Mesenchymal stem cell (in vitro differentiated cells and primary cell): Measurements from ENCODE around the gene DENND4B.

Experiments
- DNase-seq: peaks from one replicate; pipeline ENCODE4 v3.0.0-alpha.2; 2013
- H2AFZ ChIP-seq: one replicate; pipeline ENCODE4 v1.6.1; 2013; ENCODE audit warnings: low read depth, mild to moderate bottlenecking, control low read depth, inconsistent platforms, low read length, moderate library complexity
- H2AK5ac ChIP-seq: 2 replicates; pipeline ENCODE4 v1.6.1; 2013; ENCODE audit warnings: low read length, moderate library complexity, mild to moderate bottlenecking, inconsistent platforms; ENCODE audit not compliant: severe bottlenecking
- H2BK120ac ChIP-seq: one replicate; pipeline ENCODE4 v1.6.1; 2013; ENCODE audit warnings: low read depth, mild to moderate bottlenecking, inconsistent platforms, low read length, moderate library complexity
- H2BK12ac ChIP-seq, 2 experiments: one replicate each; pipeline ENCODE4 v1.6.1; 2013; ENCODE audit warnings: inconsistent platforms in 2 of 2, low read length in 2 of 2, mild to moderate bottlenecking in 2 of 2, moderate library complexity in 2 of 2, control low read depth in 1 of 2
- H2BK15ac ChIP-seq: one replicate; pipeline ENCODE4 v1.6.1; 2013; ENCODE audit warnings: mild to moderate bottlenecking, low read depth, inconsistent platforms; ENCODE audit not compliant: poor library complexity, severe bottlenecking
- H2BK5ac ChIP-seq: 2 replicates; pipeline ENCODE4 v1.6.1; 2013; ENCODE audit warnings: low read depth, mild to moderate bottlenecking, low read length, control low read depth, inconsistent platforms; ENCODE audit not compliant: poor library complexity, severe bottlenecking
- H3K14ac ChIP-seq, 2 experiments: one replicate each; pipeline ENCODE4 v1.6.1; 2013; ENCODE audit warnings: inconsistent platforms in 2 of 2, low read length in 2 of 2, control low read depth in 1 of 2, mild to moderate bottlenecking in 1 of 2, moderate library complexity in 1 of 2
- H3K18ac ChIP-seq, 2 experiments: one replicate each; pipeline ENCODE4 v1.6.1; 2013; ENCODE audit warnings: inconsistent platforms in 2 of 2, low read length in 2 of 2, control low read depth in 1 of 2, low read depth in 1 of 2, mild to moderate bottlenecking in 1 of 2
- H3K23ac ChIP-seq, 2 experiments: one replicate each; pipeline ENCODE4 v1.6.1; 2013; ENCODE audit warnings: inconsistent platforms in 2 of 2, low read length in 2 of 2, mild to moderate bottlenecking in 2 of 2, moderate library complexity in 2 of 2, control low read depth in 1 of 2
- H3K27ac ChIP-seq: 2 replicates; pipeline ENCODE4 v1.5.1; 2013; ENCODE audit warnings: mild to moderate bottlenecking, moderate library complexity, low read length, control low read depth, inconsistent platforms; ENCODE audit not compliant: poor library complexity, severe bottlenecking
- H3K27me3 ChIP-seq, 2 experiments: 2 replicates each; pipeline versions ENCODE4 v1.6.1 to v1.7.0; 2013; ENCODE audit warnings: low read length in 2 of 2, mild to moderate bottlenecking in 2 of 2, moderate library complexity in 2 of 2, control low read depth in 1 of 2, inconsistent platforms in 1 of 2; ENCODE audit not compliant: control insufficient read depth in 1 of 2, insufficient read depth in 1 of 2
- H3K36me3 ChIP-seq, 2 experiments: 2 replicates each; pipeline versions ENCODE4 v1.6.1 to v1.7.0; 2013; ENCODE audit warnings: low read length in 2 of 2, control low read depth in 1 of 2, inconsistent platforms in 1 of 2, low read depth in 1 of 2, mild to moderate bottlenecking in 1 of 2; ENCODE audit not compliant: insufficient read depth in 2 of 2, control insufficient read depth in 1 of 2
- H3K4ac ChIP-seq, 2 experiments: one replicate each; pipeline ENCODE4 v1.6.1; 2013; ENCODE audit warnings: inconsistent platforms in 2 of 2, low read length in 2 of 2, mild to moderate bottlenecking in 2 of 2, moderate library complexity in 2 of 2, control low read depth in 1 of 2, low read depth in 1 of 2
- H3K4me1 ChIP-seq: 2 replicates; pipeline ENCODE4 v1.6.1; 2013; ENCODE audit warnings: low read depth, low read length, control low read depth; ENCODE audit not compliant: control insufficient read depth, insufficient read depth
- H3K4me2 ChIP-seq: 2 replicates; pipeline ENCODE4 v1.6.1; 2013; ENCODE audit warnings: low read length, mild to moderate bottlenecking, inconsistent platforms; ENCODE audit not compliant: poor library complexity, severe bottlenecking
- H3K4me3 ChIP-seq, 2 experiments: 2 replicates each; pipeline versions ENCODE4 v1.5.1 to v1.7.0; 2013; ENCODE audit warnings: low read length in 2 of 2, mild to moderate bottlenecking in 2 of 2, control low read depth in 1 of 2, low read depth in 1 of 2; ENCODE audit not compliant: insufficient read depth in 1 of 2
- H3K79me1 ChIP-seq: replicated peaks from 2 replicates; pipeline ENCODE4 v1.6.1; 2013; ENCODE audit warnings: mild to moderate bottlenecking, control low read depth, low read length, inconsistent platforms; ENCODE audit not compliant: poor library complexity, severe bottlenecking
- H3K9ac ChIP-seq: 2 replicates; pipeline ENCODE4 v1.7.0; 2013; ENCODE audit warnings: mild to moderate bottlenecking, low read length, moderate library complexity
- H3K9me3 ChIP-seq: 2 replicates; pipeline ENCODE4 v1.7.0; 2013; ENCODE audit warnings: mild to moderate bottlenecking, low read length; ENCODE audit not compliant: control insufficient read depth
- H4K8ac ChIP-seq: one replicate; pipeline ENCODE4 v1.6.1; 2013; ENCODE audit warnings: inconsistent platforms, mild to moderate bottlenecking, low read length, moderate library complexity
- H4K91ac ChIP-seq: one replicate; pipeline ENCODE4 v1.6.1; 2013; ENCODE audit warnings: mild to moderate bottlenecking, low read length, inconsistent platforms
- WGBS: methylation state at CpG from one replicate; pipeline ENCODE4 v1.1.7; 2013; ENCODE audit warnings: mixed read lengths; 5-methylcytosine and 5-hydroxymethylcytosine counted together

The DENND4B gene

DNA sequence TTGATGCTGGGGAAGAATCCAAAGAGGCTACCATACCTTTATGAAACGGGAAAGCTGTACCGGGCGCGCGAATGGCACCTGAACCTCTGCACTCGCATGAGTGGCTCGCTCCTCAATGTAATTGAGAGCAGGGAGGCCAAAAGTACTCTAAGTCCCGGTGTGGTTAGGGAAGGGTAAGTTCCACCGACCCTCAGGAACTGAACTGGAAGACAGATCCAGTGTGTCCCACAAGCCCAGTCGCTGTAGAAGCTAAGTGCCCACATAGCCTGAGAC, 24.8 kb downstream of the DENND4B start:
- Histone ChIP-seq H3K79me1 (no peaks in the 10 kb centered on the region), H2BK12ac (peak overlapping the region in 1 of 2 experiments; percentile 18), H3K9ac (peak overlapping the region; percentile 90), H3K36me3 (peaks cover 0 to 4% of the 10 kb centered on the region in 2 experiments), H2AFZ (no peak overlapping the region), H3K27ac (no peak overlapping the region), H3K4me3 (peak overlapping the region; percentile 95 to 97), H3K27me3 (no peaks in the 10 kb centered on the region), H3K14ac (peak overlapping the region in 1 of 2 experiments; percentile 68), H3K4ac (peak overlapping the region in 1 of 2 experiments; percentile 50), H2BK15ac (no peak overlapping the region), H3K4me1 (peaks cover 7% of the 10 kb centered on the region), H2BK5ac (no peak overlapping the region), H4K91ac (no peak overlapping the region), H3K18ac (peak overlapping the region in 1 of 2 experiments; percentile 89), H3K4me2 (peak overlapping the region; percentile 62), H2AK5ac (no peak overlapping the region), H2BK120ac (no peak overlapping the region), H3K9me3 (no peaks in the 10 kb centered on the region), H3K23ac (peak overlapping the region in 1 of 2 experiments; percentile 80), H4K8ac (no peak overlapping the region)
- DNase-seq = peak; percentile 37
- 3% methylated on average over 10 of the region's 10 CpGs for WGBS

DNA sequence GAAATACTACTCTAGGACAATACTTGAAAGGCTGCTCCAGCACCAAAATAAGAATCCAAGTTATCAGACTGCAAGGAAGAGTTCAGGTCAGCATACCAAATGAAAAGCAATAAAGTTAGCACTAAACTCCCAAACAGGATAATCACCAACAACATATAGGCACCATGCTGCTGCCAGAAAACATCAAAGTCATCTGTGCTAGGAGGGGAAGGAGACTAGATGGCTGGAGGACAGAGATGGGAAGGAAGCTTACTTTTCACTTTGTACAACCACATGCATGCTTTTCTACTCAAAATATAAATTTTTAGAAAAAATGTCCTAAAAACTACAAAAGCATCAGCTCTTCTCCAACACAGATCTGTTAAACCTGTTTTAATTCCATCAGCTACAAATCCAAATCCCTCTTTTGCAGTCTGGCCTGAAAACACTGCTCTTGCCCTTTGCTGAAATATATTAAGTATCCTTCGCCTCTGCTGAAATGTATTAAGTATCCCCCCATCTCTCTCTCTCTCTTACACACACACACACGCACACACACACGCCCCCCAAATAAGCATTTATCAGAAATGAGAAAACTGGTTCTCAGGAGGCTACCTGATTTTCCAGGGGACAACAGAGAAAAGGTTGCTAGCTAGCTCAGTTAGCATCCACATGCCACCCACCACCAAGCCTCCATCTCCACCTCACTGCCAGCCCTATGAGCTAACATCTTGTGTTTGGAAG, 25.3 kb downstream of the DENND4B start:
- 20% methylated on average over 3 of the region's 3 CpGs for whole genome bisulfite sequencing
- Histone ChIP-seq H2BK5ac (no peak overlapping the region), H2BK12ac (no peak overlapping the region), H3K36me3 (peaks cover 0 to 4% of the 10 kb centered on the region in 2 experiments), H3K27ac (no peak overlapping the region), H4K91ac (no peak overlapping the region), H2BK15ac (no peak overlapping the region), H3K4me3 (peak overlapping the region; percentile 95 to 97), H2AFZ (no peak overlapping the region), H3K18ac (peak overlapping the region in 1 of 2 experiments; percentile 56), H3K4ac (peak overlapping the region in 1 of 2 experiments; percentile 50), H2BK120ac (no peak overlapping the region), H2AK5ac (no peak overlapping the region), H3K27me3 (no peaks in the 10 kb centered on the region), H3K4me2 (peak overlapping the region; percentile 62), H3K4me1 (peaks cover 7% of the 10 kb centered on the region), H4K8ac (no peak overlapping the region), H3K23ac (no peak overlapping the region), H3K9ac (peak overlapping the region; percentile 90), H3K14ac (peak overlapping the region in 1 of 2 experiments; percentile 68), H3K79me1 (no peaks in the 10 kb centered on the region), H3K9me3 (no peaks in the 10 kb centered on the region)
- DNase-seq = peak; percentile 17

DNA sequence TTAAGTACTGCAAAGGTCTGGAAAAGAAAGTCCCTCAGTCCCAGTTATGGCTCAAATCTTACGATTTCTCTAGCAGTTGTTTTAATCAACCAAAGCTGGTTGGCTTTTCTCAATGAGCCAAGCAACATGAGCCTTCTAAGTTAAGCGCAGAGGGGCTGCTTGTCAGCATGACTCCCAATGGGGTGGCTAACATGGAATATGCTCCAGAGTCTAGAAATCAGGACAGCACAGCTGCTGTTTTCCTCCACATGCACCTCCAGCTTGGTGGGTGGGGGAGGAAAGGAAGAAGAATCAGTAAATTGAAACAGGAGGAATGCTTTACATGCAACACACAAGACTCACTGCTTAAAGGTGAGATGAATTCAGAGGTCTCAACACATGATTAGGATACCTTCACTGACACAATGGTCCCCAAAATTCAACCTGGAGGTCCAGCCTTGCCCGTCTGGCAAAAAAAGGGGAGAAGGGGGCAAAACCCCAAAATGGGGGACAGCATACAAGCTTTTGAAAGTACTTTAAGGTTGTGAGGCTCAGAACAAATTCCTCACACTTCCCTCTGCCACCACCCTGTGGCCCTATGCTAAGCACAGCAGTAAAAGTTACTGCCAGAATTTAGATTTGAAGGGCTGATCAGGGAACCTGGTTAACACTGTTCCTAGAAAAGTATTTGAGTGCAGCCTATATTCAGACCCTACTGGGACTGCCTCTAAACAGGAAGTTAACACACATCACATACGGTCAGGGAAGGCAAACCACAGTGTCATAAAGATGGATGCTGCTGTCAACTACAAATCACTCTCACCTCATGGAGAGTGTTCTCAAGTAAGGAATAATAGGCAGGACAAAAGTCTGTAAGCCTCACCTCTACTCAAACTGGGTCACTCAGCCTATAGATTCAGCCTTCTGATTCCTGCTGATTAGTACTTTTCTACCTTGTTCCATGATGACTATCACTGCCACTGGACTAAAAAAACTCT, 26.4 kb downstream of the DENND4B start:
- Histone ChIP-seq H3K18ac (no peak overlapping the region), H3K4ac (no peak overlapping the region), H3K79me1 (no peaks in the 10 kb centered on the region), H2AFZ (no peak overlapping the region), H2BK5ac (no peak overlapping the region), H3K4me1 (peaks cover 7% of the 10 kb centered on the region), H3K36me3 (peaks cover under 1 to 4% of the 10 kb centered on the region in 2 experiments), H2BK120ac (no peak overlapping the region), H3K9ac (peak overlapping the region; percentile 90), H3K27ac (no peak overlapping the region), H3K4me3 (peak overlapping the region in 1 of 2 experiments; percentile 97), H2AK5ac (no peak overlapping the region), H3K4me2 (peak overlapping the region; percentile 10), H3K23ac (no peak overlapping the region), H3K14ac (no peak overlapping the region), H3K9me3 (no peaks in the 10 kb centered on the region), H2BK15ac (no peak overlapping the region), H3K27me3 (no peaks in the 10 kb centered on the region), H4K91ac (no peak overlapping the region), H2BK12ac (no peak overlapping the region), H4K8ac (no peak overlapping the region)
- DNase-seq = peak; percentile 38
- WGBS = 63% methylated on average over 4 of the region's 4 CpGs

DNA sequence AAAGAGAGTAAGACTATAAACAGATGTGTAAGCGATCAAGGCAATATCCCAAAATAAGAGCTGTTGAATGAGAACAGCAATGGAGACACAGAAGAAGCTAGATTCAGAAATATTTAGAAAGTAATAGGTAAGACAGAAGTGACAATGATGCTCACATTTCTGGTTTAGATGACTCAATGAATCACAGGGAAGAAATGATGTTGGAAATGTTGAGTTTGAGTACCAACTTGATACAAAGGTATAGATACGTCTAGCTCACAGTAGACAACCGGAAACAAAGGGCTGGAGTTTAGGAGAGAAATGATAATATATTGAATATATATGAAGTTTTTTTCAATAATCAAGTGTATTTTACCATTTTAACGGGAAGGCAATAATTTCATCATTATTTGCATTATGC, 30.2 kb downstream of the DENND4B start:
- no peaks in the 10 kb centered on the region for H3K27me3 ChIP-seq
- no peak overlapping the region for H3K18ac ChIP-seq
- no peak overlapping the region for H2AK5ac ChIP-seq
- H3K4me2 ChIP-seq = no peak overlapping the region
- no peak overlapping the region for H4K91ac ChIP-seq
- no peak overlapping the region for H2BK5ac ChIP-seq
- no peak overlapping the region for H2AFZ ChIP-seq
- no peak overlapping the region for H3K27ac ChIP-seq
- peaks cover 4% of the 10 kb centered on the region in 2 experiments for H3K36me3 ChIP-seq
- no peak overlapping the region for H2BK120ac ChIP-seq
- H3K14ac ChIP-seq = no peak overlapping the region
- no peak overlapping the region for H2BK12ac ChIP-seq
- DNase-seq = no peak
- no peak overlapping the region for H4K8ac ChIP-seq
- H2BK15ac ChIP-seq = no peak overlapping the region
- H3K4me1 ChIP-seq = peaks cover 2% of the 10 kb centered on the region
- no peak overlapping the region for H3K23ac ChIP-seq
- WGBS = 99% methylated on average over 2 of the region's 4 CpGs
- H3K9ac ChIP-seq = no peak overlapping the region
- H3K4ac ChIP-seq = no peak overlapping the region
- no peak overlapping the region for H3K4me3 ChIP-seq
- peaks cover 3% of the 10 kb centered on the region for H3K79me1 ChIP-seq
- no peaks in the 10 kb centered on the region for H3K9me3 ChIP-seq
